H1 (cell line): ENCODE measurements around the gene ATP7A. TPM values are rescaled to one million over a fixed set of nuclear protein-coding genes. Genes with fewer than 3 reads are reported as not detected.
"Not testable (repeated sequence)": the region's sequence is repeated elsewhere in the genome, so short reads cannot be mapped to it uniquely, and the experiment has no call there.

Source experiments
- CTCF ChIA-PET: fragments of 300-600 bp; sonication (Branson Sonifier 250); formaldehyde crosslinking; loops from one replicate; lab custom pipeline; 2021; ENCODE audit not compliant: partially characterized antibody; lab: Charles Lee
- POLR2A ChIA-PET: fragments of 300-600 bp; sonication (Branson Sonifier 250); formaldehyde crosslinking; loops from one replicate; lab custom pipeline; 2021; ENCODE audit warnings: inconsistent platforms; ENCODE audit not compliant: partially characterized antibody; lab: Charles Lee
- DNase-seq, 2 experiments: peaks; one replicate each; pipeline versions ENCODE4 v3.0.0 to v3.0.0-alpha.2; 2010 to 2022; ENCODE audit warnings: low spot score in 2 of 2, low read depth in 1 of 2, mixed read lengths in 1 of 2
- FAIRE-seq: peaks from 2 replicates; lab custom pipeline; 2011; peaks lifted over from hg19 to GRCh38; lab: Jason Lieb, UNC
- H2AFZ ChIP-seq: 2 replicates; pipeline ENCODE4 v1.8.1; 2012; ENCODE audit warnings: low read length, inconsistent platforms
- H2AK5ac ChIP-seq: 2 replicates; pipeline ENCODE4 v1.6.1; 2013; ENCODE audit warnings: low read depth, low read length
- H2BK120ac ChIP-seq: replicated peaks from 2 replicates; pipeline ENCODE3; 2013; ENCODE audit warnings: low read depth, low read length, inconsistent platforms
- H2BK12ac ChIP-seq: 2 replicates; pipeline ENCODE4 v1.6.1; 2013; ENCODE audit warnings: low read depth, low read length
- H2BK15ac ChIP-seq: 2 replicates; pipeline ENCODE4 v1.6.1; 2013; ENCODE audit warnings: low read length
- H2BK20ac ChIP-seq: 2 replicates; pipeline ENCODE4 v1.6.1; 2013; ENCODE audit warnings: low read length
- H2BK5ac ChIP-seq: 2 replicates; pipeline ENCODE4 v1.6.1; 2013; ENCODE audit warnings: low read depth, low read length
- H3K14ac ChIP-seq: 2 replicates; pipeline ENCODE4 v1.6.1; 2013; ENCODE audit warnings: inconsistent platforms; ENCODE audit not compliant: insufficient read length
- H3K18ac ChIP-seq: 2 replicates; pipeline ENCODE4 v1.6.1; 2013; ENCODE audit warnings: low read length; ENCODE audit errors: extremely low read depth
- H3K23ac ChIP-seq: 2 replicates; pipeline ENCODE4 v1.6.1; 2013; ENCODE audit warnings: inconsistent platforms; ENCODE audit not compliant: insufficient read length
- H3K23me2 ChIP-seq: 2 replicates; pipeline ENCODE4 v1.6.1; 2013; ENCODE audit warnings: low read depth, low read length
- H3K27ac ChIP-seq: 2 replicates; pipeline ENCODE4 v1.6.1; 2011; ENCODE audit warnings: low read depth, low read length, inconsistent platforms
- H3K27me3 ChIP-seq, 4 experiments: replicated peaks in 1 of 4; 1 replicate in 1 of 4; 2 replicates in 3 of 4; pipeline versions ENCODE4 v1.6.1 to v1.8.1; 2011 to 2013; ENCODE audit warnings: low read length in 3 of 4, mild to moderate bottlenecking in 3 of 4, inconsistent platforms in 2 of 4, mixed read lengths in 2 of 4, moderate library complexity in 1 of 4; ENCODE audit not compliant: control insufficient read depth in 3 of 4, insufficient read depth in 3 of 4; ENCODE audit errors: extremely low read depth in 1 of 4
- H3K36me3 ChIP-seq, 4 experiments: 2 replicates each; pipeline versions ENCODE4 v1.6.1 to v1.8.1; 2011 to 2013; ENCODE audit warnings: mild to moderate bottlenecking in 4 of 4, low read length in 3 of 4, moderate library complexity in 2 of 4, control low read depth in 1 of 4, inconsistent platforms in 1 of 4; ENCODE audit not compliant: insufficient read depth in 4 of 4, control insufficient read depth in 2 of 4
- H3K4ac ChIP-seq: replicated peaks from 2 replicates; pipeline ENCODE3; 2013; ENCODE audit warnings: low read length, low read depth, mixed read lengths, inconsistent platforms; ENCODE audit not compliant: insufficient read length
- H3K4me1 ChIP-seq, 4 experiments: replicated peaks in 1 of 4; 1 replicate in 1 of 4; 2 replicates in 3 of 4; pipeline versions ENCODE4 v1.6.1 to v1.8.1; 2011 to 2013; ENCODE audit warnings: low read length in 3 of 4, inconsistent platforms in 2 of 4, mixed read lengths in 1 of 4; ENCODE audit not compliant: insufficient read depth in 4 of 4, control insufficient read depth in 3 of 4
- H3K4me2 ChIP-seq, 2 experiments: 2 replicates each; pipeline versions ENCODE4 v1.6.1 to v1.8.1; 2011 to 2013; ENCODE audit warnings: low read depth in 2 of 2, low read length in 2 of 2, control low read depth in 1 of 2, inconsistent platforms in 1 of 2, mild to moderate bottlenecking in 1 of 2; ENCODE audit not compliant: insufficient read depth in 1 of 2
- H3K4me3 ChIP-seq, 4 experiments: fragments of 200-600, 300-600 bp in 1 of 4; sonication (generic), shearing (Covaris generic), sonication (Bioruptor Twin) in 1 of 4; 2 replicates each; pipeline versions ENCODE4 v1.5.1 to v1.8.1; 2011 to 2016; ENCODE audit warnings: low read length in 4 of 4, low read depth in 3 of 4, control low read depth in 2 of 4, inconsistent platforms in 2 of 4, mild to moderate bottlenecking in 2 of 4, mixed read lengths in 1 of 4, moderate library complexity in 1 of 4; ENCODE audit not compliant: insufficient read depth in 2 of 4; ENCODE audit errors: extremely low read depth in 1 of 4
- H3K56ac ChIP-seq: replicated peaks from 2 replicates; pipeline ENCODE3; 2013; ENCODE audit warnings: low read depth, mild to moderate bottlenecking, mixed read lengths, low read length, inconsistent platforms; ENCODE audit not compliant: insufficient read length
- H3K79me1 ChIP-seq: 2 replicates; pipeline ENCODE4 v1.6.1; 2013; ENCODE audit warnings: low read depth, low read length, control low read depth
- H3K79me2 ChIP-seq, 2 experiments: 2 replicates each; pipeline versions ENCODE4 v1.6.1 to v1.8.1; 2012 to 2013; ENCODE audit warnings: low read length in 2 of 2, mild to moderate bottlenecking in 2 of 2, inconsistent platforms in 1 of 2; ENCODE audit not compliant: insufficient read depth in 2 of 2, control insufficient read depth in 1 of 2
- H3K9ac ChIP-seq, 4 experiments: replicated peaks in 1 of 4; 1 replicate in 1 of 4; 2 replicates in 3 of 4; pipeline versions ENCODE4 v1.6.1 to v1.8.1; 2011 to 2013; ENCODE audit warnings: low read depth in 3 of 4, low read length in 3 of 4, control low read depth in 2 of 4, mild to moderate bottlenecking in 2 of 4, moderate library complexity in 2 of 4, inconsistent platforms in 1 of 4; ENCODE audit errors: extremely low read depth in 1 of 4
- H3K9me3 ChIP-seq, 2 experiments: 2 replicates each; pipeline versions ENCODE4 v1.6.1 to v1.8.1; 2012 to 2013; ENCODE audit warnings: mild to moderate bottlenecking in 2 of 2, moderate library complexity in 2 of 2, control low read depth in 1 of 2, inconsistent platforms in 1 of 2, low read depth in 1 of 2, low read length in 1 of 2, mixed read lengths in 1 of 2; ENCODE audit not compliant: insufficient read depth in 2 of 2
- H4K20me1 ChIP-seq, 2 experiments: replicated peaks in 1 of 2; 2 replicates each; pipeline versions ENCODE3 to v1.8.1; 2011 to 2013; ENCODE audit warnings: inconsistent platforms in 2 of 2, low read length in 2 of 2, mild to moderate bottlenecking in 1 of 2; ENCODE audit not compliant: insufficient read depth in 2 of 2, control insufficient read depth in 1 of 2
- H4K5ac ChIP-seq: 2 replicates; pipeline ENCODE4 v1.6.1; 2013; ENCODE audit warnings: low read length, low read depth, mixed read lengths, inconsistent platforms; ENCODE audit not compliant: insufficient read length
- H4K8ac ChIP-seq: 2 replicates; pipeline ENCODE4 v1.8.0; 2013; ENCODE audit warnings: mild to moderate bottlenecking, moderate library complexity, low read length, inconsistent platforms; ENCODE audit not compliant: insufficient read depth; ENCODE audit errors: extremely low read depth
- H4K91ac ChIP-seq: replicated peaks from 2 replicates; pipeline ENCODE3; 2013; ENCODE audit warnings: low read length, mixed read lengths, inconsistent platforms; ENCODE audit not compliant: insufficient read length
- KDM5A ChIP-seq: fragments of 200-600 bp; IDR thresholded peaks from 2 replicates; pipeline ENCODE4 v1.7.1; 2012; ENCODE audit warnings: mild to moderate bottlenecking, low read length, inconsistent platforms, mixed read lengths
- SRF ChIP-seq: IDR thresholded peaks from 2 replicates; pipeline ENCODE4 v1.6.1; 2011; ENCODE audit warnings: mild to moderate bottlenecking, low read depth, low read length, moderate library complexity
- WGBS, 2 experiments: shearing (Covaris generic) in 1 of 2; methylation state at CpG; one replicate each; pipeline versions ENCODE4 v1.1.6 to v1.1.7; 2013 to 2015; ENCODE audit warnings: low lambda C conversion rate in 2 of 2, mixed read lengths in 2 of 2, inconsistent platforms in 1 of 2, low coverage in 1 of 2, missing lambda C conversion rate in 1 of 2; ENCODE audit not compliant: insufficient replicate concordance in 2 of 2, insufficient coverage in 1 of 2, insufficient read length in 1 of 2; ENCODE audit errors: extremely low coverage in 1 of 2, missing lambda C conversion rate in 1 of 2; 5-methylcytosine and 5-hydroxymethylcytosine counted together
- polyA plus RNA-seq, 7 experiments: library from polyadenylated mRNA; depleted of rRNA in 3 of 7; stranded (reverse) in 5 of 7; unstranded in 2 of 7; fragments of >200 nt in 5 of 7; fragments of 200-250 nt in 2 of 7; gene quantifications; 1 replicate in 5 of 7; 2 replicates in 1 of 7; 4 replicates in 1 of 7; pipeline versions ENCODE4 v1.2.1 to v1.2.3, GENCODE V29; 2011 to 2013; ENCODE audit warnings: missing spikeins in 2 of 7, mixed read lengths in 2 of 7
- total RNA-seq: library from RNA; stranded (reverse); fragmentation: NEBNext Ultra II Directional; extraction: Animal tissue kit (Norgen Biotek cat#: 25700); gene quantifications from 2 replicates; pipeline ENCODE4 v1.2.1, GENCODE V29; 2021

Gene ATP7A
- total and polyA plus RNA-seq, 2 of the 8 experiments (the other 6 are each of a cell fraction or from before 2014, with no cell fraction given), result 0.73 to 2.8 TPM

DNA sequence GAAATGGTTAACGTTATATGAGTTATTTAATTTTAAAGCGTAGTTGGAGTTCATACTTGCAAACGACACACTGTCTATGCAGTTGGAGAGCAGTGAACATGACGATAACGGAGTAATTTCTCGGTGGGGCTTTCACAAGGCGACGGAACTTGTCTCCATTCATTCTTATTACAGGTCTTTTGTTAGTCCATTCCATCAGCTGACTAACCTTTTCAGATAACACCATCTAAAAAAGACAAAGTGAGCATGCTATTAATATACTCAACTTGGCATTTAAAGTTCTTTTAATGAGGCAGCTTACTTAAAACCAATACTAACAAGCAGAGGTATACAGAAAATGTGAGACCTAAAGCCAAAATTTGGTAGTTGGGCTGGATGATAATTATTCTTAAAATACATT lies 35.1 kb upstream of the ATP7A start:
- Histone ChIP-seq H3K9ac (no peak overlapping the region), H3K23me2 (no peaks in the 10 kb centered on the region), H2BK5ac (no peak overlapping the region), H3K9me3 (no peaks in the 10 kb centered on the region), H3K79me1 (no peaks in the 10 kb centered on the region), H4K5ac (no peak overlapping the region), H3K4me1 (no peaks in the 10 kb centered on the region), H3K27me3 (no peaks in the 10 kb centered on the region), H2BK120ac (no peak overlapping the region), H3K79me2 (no peaks in the 10 kb centered on the region), H2AK5ac (no peak overlapping the region), H4K20me1 (no peaks in the 10 kb centered on the region), H3K56ac (no peak overlapping the region), H4K91ac (no peak overlapping the region), H3K4me3 (no peak overlapping the region), H2BK20ac (no peak overlapping the region), H4K8ac (no peak overlapping the region), H2BK12ac (no peak overlapping the region), H3K23ac (no peak overlapping the region), H3K36me3 (peaks cover 0 to 13% (median 1%) of the 10 kb centered on the region in 4 experiments; a peak in 2 of 8 replicates), H2BK15ac (no peak overlapping the region), H2AFZ (no peak overlapping the region), H3K4ac (no peak overlapping the region), H3K18ac (no peak overlapping the region), H3K27ac (no peak overlapping the region), H3K4me2 (no peak overlapping the region), H3K14ac (no peak overlapping the region)
- DNase-seq (no peak), FAIRE-seq (no peak)
- WGBS, 2 experiments, result 97% methylated on average over 8 of the region's 8 CpGs; no CpG with 5 or more reads in 1 of the 2 experiments
- TF ChIP-seq KDM5A (no peak), SRF (no peak)
- ChIA-PET POLR2A (no interaction called here), CTCF (no interaction called here)

DNA sequence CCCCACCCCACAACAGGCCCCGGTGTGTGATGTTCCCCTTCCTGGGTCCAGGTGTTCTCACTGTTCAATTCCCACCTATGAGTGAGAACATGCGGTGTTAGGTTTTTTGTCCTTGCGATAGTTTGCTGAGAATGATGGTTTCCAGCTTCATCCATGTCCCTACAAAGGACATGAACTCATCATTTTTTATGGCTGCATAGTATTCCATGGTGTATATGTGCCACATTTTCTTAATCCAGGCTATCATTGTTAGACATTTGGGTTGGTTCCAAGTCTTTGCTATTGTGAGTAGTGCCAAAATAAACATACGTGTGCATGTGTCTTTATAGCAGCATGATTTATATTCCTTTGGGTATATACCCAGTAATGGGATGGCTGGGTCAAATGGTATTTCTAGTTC lies 29.1 kb upstream of the ATP7A start:
- H2AFZ ChIP-seq, H3K9ac ChIP-seq, H3K4me2 ChIP-seq, FAIRE-seq, H3K23me2 ChIP-seq, H4K20me1 ChIP-seq, H3K14ac ChIP-seq, H2BK12ac ChIP-seq, H3K27ac ChIP-seq, H3K4ac ChIP-seq, H3K36me3 ChIP-seq, H4K8ac ChIP-seq, H3K23ac ChIP-seq, H3K4me3 ChIP-seq, H2BK120ac ChIP-seq, CTCF ChIA-PET, POLR2A ChIA-PET, H2BK5ac ChIP-seq, H3K79me2 ChIP-seq, H3K9me3 ChIP-seq, H3K18ac ChIP-seq, H3K56ac ChIP-seq, H2BK20ac ChIP-seq, H3K79me1 ChIP-seq, H3K4me1 ChIP-seq, H4K5ac ChIP-seq, H2BK15ac ChIP-seq, H4K91ac ChIP-seq, H3K27me3 ChIP-seq, H2AK5ac ChIP-seq, DNase-seq: not testable (repeated sequence)
- 97% methylated on average over 3 of the region's 4 CpGs; no CpG with 5 or more reads in 1 of the 2 experiments for WGBS, 2 experiments
